ENCODE data around the gene STPG3. TPM values are rescaled to one million over a fixed set of nuclear protein-coding genes. Genes with fewer than 3 reads are reported as not detected.

STPG3 gene
- total and polyA plus RNA-seq, 2 of the 13 experiments (the other 11 are each of a cell fraction or from before 2014, with no cell fraction given), result not detected

DNA sequence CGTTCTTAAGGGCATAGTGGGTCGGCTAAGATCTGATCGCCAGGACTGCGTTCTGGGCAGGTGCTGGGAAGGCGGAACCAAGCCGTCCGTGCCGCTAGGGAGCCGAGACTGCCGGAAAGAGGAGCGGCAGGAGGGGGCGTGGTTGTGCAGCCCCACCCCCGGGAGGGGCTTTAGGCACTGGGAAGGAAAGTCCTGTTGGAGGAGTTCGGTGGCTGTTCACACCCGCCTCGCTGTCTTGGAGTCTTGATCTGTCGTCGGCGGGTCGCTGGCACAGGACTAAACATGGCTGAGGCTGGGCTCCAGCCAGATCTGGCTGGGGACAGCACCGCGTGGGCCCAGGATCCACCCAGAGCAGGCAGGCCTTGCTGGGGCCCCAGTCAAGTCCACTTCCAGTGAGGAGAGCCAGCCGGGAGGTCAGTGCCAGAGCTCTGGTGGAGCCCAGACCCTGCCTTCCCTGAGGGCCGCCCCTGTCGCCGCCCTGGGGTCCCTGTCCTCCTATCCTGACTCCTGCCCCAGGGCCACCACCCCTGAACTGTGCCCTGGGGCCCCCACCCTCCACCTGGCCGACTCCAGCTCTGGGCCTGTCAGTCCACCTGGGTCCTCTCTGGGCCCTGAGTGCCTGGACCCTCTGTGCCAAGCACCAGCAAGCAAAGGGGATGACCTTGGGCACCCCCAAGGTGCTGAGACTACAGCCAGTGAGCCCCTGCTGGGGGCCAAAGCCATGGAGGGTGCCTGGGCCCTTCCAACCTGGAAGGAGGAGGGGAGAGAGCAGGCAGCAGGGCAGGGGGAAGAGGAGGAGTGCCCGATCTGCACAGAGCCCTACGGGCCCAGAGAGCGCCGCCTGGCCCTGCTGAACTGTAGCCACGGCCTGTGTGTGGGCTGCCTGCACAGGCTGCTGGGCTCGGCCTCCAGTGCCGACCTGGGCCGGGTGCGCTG lies 33.5 kb upstream of the STPG3 start (continued):
- no peak for TF ChIP-seq JARID2 (CRISPR knock-in tag; IDR thresholded peaks at IDR 0.05; ENCODE audit: insufficient replicate concordance)
- TF ChIP-seq ZMYM4 (CRISPR knock-in tag; IDR thresholded peaks at IDR 0.05), result no peak
- no peak for TF ChIP-seq SYNCRIP (IDR thresholded peaks at IDR 0.05; ENCODE audit: insufficient read depth, low read depth, low read length)
- TF ChIP-seq SOX5 (CRISPR knock-in tag; IDR thresholded peaks at IDR 0.05; ENCODE audit: borderline replicate concordance), result peak; percentile 34; the same call in 1 of the 2 replicates
- TF ChIP-seq CC2D1A (CRISPR knock-in tag; IDR thresholded peaks at IDR 0.05), result peak; percentile 74; the same call in 1 of the 2 replicates
- no peak for TF ChIP-seq SIX1 (CRISPR knock-in tag; IDR thresholded peaks at IDR 0.05; ENCODE audit: borderline replicate concordance)
- TF ChIP-seq SIX4 (CRISPR knock-in tag; IDR thresholded peaks at IDR 0.05), result no peak
- TF ChIP-seq ZNF510 (CRISPR knock-in tag; IDR thresholded peaks at IDR 0.05; ENCODE audit: low read depth), result no peak
- TF ChIP-seq SMAD9 (CRISPR knock-in tag; IDR thresholded peaks at IDR 0.05), result no peak
- no peak for TF ChIP-seq ZNF331 (CRISPR knock-in tag; IDR thresholded peaks at IDR 0.05)
- TF ChIP-seq, protein P1, sequence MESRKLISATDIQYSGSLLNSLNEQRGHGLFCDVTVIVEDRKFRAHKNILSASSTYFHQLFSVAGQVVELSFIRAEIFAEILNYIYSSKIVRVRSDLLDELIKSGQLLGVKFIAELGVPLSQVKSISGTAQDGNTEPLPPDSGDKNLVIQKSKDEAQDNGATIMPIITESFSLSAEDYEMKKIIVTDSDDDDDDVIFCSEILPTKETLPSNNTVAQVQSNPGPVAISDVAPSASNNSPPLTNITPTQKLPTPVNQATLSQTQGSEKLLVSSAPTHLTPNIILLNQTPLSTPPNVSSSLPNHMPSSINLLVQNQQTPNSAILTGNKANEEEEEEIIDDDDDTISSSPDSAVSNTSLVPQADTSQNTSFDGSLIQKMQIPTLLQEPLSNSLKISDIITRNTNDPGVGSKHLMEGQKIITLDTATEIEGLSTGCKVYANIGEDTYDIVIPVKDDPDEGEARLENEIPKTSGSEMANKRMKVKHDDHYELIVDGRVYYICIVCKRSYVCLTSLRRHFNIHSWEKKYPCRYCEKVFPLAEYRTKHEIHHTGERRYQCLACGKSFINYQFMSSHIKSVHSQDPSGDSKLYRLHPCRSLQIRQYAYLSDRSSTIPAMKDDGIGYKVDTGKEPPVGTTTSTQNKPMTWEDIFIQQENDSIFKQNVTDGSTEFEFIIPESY (CRISPR knock-in tag; IDR thresholded peaks at IDR 0.05), result no peak
- 0 out of 2 replicates have a peak, but pooled peaks have one; percentile 17 for TF ChIP-seq ZNF558 (CRISPR knock-in tag; IDR thresholded peaks at IDR 0.05; ENCODE audit: borderline replicate concordance)
- peak; percentile 10; the same call in 1 of the 2 replicates for TF ChIP-seq ZNF556 (CRISPR knock-in tag; IDR thresholded peaks at IDR 0.05; ENCODE audit: borderline replicate concordance)
- no peak for TF ChIP-seq ATAD3A (CRISPR knock-in tag; IDR thresholded peaks at IDR 0.05)
- TF ChIP-seq MIXL1 (CRISPR knock-in tag; IDR thresholded peaks at IDR 0.05), result no peak
- TF ChIP-seq, protein P2, sequence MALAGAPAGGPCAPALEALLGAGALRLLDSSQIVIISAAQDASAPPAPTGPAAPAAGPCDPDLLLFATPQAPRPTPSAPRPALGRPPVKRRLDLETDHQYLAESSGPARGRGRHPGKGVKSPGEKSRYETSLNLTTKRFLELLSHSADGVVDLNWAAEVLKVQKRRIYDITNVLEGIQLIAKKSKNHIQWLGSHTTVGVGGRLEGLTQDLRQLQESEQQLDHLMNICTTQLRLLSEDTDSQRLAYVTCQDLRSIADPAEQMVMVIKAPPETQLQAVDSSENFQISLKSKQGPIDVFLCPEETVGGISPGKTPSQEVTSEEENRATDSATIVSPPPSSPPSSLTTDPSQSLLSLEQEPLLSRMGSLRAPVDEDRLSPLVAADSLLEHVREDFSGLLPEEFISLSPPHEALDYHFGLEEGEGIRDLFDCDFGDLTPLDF (CRISPR knock-in tag; IDR thresholded peaks at IDR 0.05), result no peak
- no peak for TF ChIP-seq ZNF724P (CRISPR knock-in tag; IDR thresholded peaks at IDR 0.05; ENCODE audit: borderline replicate concordance)
- TF ChIP-seq TP53 (CRISPR knock-in tag; conservative IDR thresholded peaks at IDR 0.05), result no peak

Measured in HepG2 (cell line).